Forelimb muscle (tissue), 1 donor: ENCODE data around the gene MAP1B. TPM values are rescaled to one million over a fixed set of nuclear protein-coding genes. Genes with fewer than 3 reads are reported as not detected.

Experiments used
- DNase-seq: peaks from one replicate; pipeline ENCODE4 v3.0.0-alpha.2; 2013; ENCODE audit warnings: low read depth
- polyA plus RNA-seq: library from polyadenylated mRNA; unstranded; fragments of 120-200 nt; gene quantifications from one replicate; pipeline ENCODE4 v1.2.1, GENCODE V29; 2013; ENCODE audit not compliant: insufficient read length

MAP1B gene
- polyA plus RNA-seq, 1 donor: 32.5 TPM

DNA sequence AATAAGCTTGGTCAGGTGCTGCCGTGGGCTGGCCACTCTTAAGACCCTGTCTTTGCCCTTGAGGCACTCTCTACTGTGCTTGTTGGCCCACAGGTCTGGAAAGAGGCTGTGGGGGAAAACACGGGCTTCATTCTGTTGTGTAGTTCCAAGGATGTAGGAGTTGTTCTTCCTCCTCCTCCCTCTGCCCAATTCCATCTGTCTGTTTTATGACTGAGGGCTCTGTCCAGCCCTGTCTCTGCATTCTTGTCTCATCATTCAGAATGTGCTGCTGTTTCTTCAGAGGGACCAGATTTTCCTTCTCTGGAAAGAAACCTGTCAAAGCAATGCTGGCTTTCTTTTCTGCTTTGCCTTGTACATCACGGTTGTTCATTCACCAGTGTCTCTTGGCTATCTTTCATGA lies 84.1 kb downstream of the MAP1B start:
- DNase-seq: no peak

DNA sequence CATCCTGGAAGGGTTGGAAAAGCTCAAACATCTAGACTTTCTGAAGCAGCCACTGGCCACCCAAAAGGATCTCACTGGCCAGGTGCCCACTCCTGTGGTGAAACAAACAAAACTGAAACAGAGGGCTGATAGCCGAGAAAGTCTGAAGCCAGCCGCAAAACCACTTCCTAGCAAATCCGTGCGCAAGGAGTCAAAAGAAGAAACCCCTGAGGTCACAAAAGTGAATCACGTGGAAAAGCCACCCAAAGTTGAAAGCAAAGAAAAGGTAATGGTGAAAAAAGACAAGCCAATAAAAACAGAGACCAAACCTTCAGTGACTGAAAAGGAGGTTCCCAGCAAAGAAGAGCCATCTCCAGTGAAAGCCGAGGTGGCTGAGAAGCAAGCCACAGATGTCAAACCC lies 87.6 kb downstream of the MAP1B start:
- DNase-seq: no peak

DNA sequence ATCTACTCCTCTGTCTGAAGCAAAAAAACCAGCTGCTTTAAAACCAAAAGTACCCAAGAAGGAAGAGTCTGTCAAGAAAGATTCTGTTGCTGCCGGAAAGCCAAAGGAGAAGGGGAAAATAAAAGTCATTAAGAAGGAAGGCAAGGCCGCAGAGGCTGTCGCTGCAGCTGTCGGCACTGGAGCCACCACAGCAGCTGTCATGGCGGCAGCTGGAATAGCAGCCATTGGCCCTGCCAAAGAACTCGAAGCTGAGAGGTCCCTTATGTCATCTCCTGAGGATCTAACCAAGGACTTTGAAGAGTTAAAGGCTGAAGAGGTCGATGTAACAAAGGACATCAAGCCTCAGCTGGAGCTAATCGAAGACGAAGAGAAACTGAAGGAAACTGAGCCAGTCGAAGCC lies 88.3 kb downstream of the MAP1B start:
- DNase-seq: no peak

DNA sequence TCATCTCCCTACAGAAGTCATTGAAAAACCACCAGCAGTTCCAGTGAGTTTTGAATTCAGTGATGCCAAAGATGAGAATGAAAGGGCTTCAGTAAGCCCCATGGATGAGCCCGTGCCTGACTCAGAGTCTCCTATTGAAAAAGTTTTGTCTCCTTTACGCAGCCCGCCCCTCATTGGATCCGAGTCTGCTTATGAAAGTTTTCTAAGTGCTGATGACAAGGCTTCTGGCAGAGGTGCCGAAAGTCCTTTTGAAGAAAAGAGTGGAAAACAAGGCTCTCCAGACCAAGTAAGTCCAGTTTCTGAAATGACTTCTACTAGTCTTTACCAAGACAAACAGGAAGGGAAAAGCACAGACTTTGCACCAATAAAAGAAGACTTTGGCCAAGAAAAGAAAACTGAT lies 90.1 kb downstream of the MAP1B start:
- no peak for DNase-seq

DNA sequence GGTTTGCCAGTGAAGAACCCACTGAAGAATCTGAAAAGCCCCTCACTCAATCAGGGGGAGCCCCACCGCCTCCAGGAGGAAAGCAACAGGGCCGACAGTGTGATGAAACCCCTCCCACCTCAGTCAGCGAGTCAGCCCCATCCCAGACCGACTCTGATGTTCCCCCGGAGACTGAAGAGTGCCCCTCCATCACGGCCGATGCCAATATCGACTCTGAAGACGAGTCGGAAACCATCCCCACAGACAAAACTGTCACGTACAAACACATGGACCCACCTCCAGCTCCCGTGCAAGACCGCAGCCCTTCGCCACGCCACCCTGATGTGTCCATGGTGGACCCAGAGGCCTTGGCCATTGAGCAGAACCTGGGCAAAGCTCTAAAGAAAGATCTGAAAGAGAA lies 92.4 kb downstream of the MAP1B start:
- DNase-seq: no peak

DNA sequence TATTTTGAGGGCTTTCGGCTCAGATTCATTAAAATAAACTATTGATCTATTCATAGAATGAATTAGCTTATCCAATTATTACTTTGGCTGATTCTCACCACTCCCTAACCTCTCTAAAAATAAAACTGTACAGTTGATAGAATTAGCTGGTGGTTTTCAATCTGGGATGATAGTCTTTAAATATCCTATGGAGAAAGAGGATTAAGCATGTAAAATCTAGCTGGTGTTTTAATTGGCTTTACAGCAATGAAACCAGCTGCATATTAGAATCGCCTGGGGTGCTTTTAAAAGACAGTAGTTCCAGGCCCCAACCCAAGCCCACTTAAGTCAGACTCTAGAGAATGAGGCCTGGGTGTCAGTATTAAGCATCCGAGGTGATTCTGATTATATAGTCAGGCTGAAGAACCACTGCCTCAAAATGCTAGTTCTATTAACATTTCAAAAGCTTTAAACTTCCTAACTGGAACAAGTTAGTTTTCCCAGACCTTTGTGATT lies 95.1 kb downstream of the MAP1B start:
- DNase-seq: no peak

DNA sequence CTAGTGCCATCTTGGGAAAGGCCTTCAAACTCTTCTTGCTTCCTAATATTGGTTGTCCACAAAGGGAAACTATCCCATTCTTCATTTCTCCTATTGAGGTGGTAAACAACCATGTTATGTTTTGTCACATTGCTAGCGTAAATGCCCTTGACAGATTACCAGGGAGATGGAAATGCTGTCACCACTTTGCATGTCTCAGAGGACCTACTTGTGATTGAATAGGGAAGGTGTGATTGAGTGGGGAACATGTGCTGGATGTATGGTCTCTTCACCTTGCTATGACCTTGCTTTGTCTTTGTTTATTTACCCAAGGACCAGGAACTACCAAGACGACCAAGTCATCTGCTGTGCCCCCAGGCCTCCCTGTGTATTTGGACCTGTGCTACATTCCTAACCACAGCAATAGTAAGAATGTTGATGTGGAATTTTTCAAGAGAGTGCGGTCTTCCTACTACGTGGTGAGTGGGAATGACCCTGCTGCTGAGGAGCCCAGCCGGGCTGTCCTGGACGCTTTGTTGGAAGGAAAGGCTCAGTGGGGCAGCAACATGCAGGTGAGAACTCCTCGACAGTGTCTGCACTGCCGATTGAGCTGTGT lies 96.1 kb downstream of the MAP1B start:
- no peak for DNase-seq

DNA sequence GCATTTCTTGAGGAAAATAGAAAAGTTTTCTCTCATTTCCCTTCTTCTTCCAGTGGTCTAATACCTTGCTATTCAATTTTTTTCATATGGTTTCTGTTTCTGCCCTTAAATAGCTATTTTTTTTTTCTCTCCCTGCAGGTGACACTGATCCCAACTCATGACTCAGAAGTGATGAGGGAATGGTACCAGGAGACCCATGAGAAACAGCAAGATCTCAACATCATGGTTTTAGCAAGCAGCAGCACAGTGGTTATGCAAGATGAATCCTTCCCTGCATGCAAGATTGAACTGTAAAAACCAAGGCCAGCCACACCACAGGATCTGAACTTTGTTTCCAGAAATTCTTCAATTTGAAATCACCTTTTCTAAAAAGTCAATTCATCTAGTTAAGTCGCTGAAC lies 97.7 kb downstream of the MAP1B start:
- DNase-seq: no peak

DNA sequence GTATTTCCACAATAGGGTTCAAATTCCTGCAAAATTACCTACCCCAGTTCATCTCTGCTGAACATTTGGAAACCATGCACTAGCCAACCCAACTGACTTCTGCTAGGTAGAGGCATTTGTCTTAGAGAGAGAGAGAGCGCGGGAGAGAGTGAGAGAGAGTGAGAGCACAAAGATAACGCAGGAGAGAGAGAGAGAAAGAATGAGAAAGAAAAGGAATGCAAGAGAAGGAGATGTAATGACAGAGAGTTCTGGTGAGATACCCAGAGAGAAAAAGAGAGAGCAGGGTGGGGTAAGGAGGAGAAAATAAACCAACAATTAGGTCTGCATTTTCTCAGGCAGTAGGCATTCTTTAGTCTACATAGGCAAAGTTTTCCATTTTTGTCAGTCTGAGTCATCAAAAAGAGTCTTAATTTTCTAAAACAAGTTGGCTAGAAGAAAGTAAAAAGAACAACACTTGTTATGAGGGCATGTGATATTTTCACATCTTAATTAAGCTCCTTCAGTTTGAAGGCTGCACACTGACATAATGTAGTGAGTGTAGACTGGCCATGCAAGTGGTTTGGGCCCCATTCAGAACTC lies 98.2 kb downstream of the MAP1B start:
- no peak for DNase-seq

DNA sequence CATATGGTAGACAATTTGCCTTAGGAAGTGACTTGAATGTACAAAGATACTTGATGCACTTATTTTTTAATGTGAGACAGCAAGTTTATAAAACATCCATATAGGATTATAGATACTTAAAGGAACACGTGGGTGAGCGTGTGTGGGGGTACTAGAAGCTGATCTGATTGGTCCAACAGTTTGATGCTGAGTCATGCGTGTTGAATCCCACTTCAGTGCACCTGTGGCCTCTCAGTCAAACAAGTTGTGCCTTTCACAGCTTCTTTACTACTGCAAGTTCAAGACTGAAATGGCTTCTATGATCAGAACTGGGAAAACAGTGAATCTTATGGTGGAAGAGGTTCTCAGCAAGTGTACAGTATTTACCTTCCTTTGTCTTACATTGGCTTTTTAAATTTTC lies 98.9 kb downstream of the MAP1B start:
- DNase-seq: no peak

DNA sequence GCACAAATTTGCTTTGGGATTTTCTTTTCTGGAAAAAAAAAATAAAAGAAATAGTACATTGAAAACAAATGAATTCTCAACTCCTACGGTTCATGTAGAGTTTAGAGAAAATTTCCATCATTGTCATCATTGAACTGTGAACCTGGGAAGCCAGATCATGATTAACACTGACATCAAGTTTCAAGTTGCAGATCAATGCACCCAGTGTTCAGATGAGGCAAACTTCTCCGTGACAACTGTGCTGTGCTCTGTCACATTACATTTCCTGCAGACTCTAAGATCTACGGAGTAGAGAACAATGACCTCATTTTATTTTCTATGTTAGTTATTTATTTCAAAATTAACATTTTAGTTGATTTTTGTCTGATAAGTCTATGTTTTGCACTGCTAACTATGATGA lies 99.7 kb downstream of the MAP1B start:
- no peak for DNase-seq

DNA sequence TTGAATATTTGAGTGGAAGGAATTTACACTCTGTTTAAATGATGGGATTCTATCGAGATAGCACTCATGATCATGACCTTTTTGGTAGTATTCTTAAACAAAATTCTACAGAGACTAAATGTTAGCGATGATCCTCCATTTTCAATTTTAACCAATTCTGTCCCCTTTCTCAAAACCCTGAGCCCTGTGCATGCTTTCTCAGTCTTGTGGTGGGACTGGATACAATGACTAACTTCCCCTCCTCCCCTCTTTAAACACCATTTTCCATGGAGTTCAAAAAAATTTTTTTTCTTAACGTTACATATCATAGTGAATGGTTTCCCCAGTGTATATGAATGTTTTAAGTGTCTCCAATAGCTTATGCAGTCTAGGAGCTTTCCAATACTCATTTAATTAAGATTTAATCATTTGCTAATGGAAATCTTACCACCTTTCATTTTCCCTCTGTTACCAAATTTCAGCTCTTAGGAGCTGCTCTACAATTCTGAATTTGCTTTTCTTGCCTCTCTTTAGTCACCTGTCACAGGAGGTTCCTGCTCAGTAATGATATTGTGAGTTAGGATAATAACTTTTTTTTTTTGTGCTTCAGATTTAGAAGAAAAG lies 101.2 kb downstream of the MAP1B start:
- DNase-seq: no peak

DNA sequence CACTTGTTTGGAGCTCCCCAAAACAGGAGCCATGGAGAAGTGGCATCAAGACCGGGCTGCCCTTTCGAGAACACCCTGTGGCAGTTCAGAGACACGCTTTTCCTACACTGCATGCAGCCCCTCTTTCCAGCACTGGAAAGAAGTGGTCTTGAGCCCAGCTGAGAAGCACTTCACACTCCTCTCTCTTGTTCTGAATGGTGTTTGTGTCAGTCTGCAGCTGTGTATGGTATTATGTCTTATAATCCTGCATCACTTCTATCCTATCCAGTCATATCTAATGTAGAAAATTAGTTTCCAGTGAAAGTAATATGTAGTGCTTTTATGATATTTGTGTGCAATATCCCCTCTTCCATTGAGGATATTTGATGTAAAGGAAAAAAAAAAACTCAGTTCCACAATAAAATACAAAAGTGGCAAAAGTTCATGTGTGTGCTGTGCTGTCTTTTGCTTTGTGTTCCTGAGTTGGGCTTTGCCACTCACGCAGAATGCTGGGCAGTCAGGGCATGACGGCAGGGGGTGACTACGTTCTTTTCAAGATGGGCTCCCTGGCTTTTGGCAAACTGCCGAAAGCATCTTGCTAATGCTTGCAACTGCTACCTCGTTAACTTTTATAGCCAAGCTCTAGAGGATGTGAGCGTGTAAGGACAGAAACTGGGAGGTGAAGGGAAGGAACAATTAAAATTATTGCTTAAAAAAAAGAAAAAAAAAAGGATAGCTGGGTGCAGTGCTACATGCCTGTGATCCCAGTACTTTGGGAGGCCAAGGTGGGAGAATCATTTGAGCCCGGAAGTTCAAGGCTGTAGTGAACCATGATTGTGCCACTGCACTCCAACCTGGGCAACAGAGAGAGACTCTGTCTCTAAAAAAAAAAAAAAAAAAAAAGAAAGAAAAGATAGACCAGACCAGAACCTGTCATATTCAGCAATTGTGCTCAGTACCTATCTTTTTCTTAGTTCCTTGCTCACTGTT lies 102.2 kb downstream of the MAP1B start:
- DNase-seq: no peak

DNA sequence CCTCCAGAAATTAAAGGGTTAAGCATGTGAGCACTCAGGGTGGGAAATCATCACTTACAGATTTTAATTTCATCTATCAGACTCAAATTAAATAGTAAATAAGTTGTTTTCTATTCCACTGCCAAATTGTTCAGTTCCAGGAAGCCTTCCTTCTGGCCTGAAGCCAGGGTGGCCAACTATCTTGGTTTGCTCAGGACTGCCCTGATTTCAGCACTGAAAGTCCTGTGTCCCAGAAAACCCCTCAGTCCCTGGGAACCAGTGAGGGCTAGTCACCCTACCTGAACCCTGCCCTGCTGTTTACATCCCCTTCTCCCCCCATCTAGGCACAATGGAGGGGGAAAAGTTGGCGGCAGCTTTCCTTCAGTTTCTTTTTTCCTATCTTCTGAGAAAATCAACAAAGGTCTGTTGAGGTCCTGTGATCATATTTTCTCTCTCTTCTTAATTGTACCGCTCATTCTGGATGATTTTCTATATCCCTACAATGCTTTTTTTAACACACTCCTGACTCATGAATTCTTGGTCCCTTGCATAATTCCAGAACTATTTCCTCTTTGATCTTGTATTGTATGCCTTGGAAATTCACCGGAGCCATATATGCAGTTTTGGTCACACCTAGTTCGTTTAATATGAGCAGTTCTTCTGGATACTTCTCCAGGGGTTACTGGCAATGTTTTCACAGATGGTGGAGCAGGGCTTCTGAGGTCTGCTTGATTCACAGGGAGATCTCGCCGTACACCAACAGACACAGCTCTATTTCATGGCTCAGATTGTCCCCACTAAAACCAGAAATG lies 103.8 kb downstream of the MAP1B start:
- DNase-seq: no peak

DNA sequence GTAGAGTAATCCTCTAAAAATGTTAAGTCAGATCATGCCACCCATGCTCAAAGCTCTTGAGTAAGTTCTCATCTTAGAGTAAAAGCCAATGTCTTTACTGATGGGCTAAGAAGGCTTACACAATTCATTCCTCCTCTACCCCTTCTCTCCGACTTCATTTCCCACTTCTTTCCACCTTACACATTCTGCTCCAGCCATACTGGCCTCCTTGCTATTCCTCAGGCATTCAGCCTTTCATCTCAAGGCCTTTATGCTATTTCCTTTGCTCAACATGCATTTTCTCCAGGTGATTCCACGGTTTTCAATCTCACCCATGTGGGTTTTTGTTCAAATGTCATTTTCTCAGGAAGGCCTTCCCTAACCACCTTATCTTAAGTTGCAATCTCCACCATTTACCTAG lies 104.9 kb downstream of the MAP1B start:
- DNase-seq: no peak

DNA sequence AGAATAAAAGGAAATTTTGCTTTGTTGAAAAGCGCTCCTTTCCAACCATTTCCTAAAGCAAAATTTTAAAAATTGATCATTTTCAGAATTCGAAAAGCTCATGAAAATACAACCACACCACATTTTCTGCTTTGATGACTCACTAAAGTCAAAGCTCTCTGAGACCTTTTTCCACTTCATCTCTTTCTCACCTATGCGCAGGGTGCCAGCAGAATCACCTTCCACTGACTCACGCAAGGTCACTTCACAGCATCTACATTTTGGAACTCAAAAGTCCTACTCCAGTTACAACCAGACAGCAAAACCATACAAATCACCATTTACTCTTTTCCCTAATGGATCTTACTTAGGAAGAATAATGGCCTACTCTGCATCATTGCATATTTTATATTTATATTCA lies 106.2 kb downstream of the MAP1B start:
- DNase-seq: no peak

DNA sequence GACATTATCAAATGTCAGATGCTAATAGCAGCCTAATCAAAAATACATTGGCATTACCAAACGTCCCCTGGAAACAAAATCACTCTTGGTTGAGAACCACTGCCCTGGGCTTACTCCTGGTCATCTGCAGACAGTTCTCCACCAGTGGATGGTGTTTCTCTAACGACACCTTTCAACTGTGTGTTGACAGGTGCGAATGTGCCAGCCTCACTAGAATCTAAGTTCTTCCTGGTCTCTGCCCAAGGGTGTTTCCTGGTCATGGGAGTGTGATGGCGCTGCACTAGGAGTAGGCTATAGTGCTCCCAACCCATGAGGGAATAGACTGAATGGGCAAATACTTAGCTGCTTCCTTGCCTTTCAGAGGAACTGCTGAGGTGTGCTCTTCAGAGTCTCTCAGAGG lies 106.9 kb downstream of the MAP1B start:
- DNase-seq: no peak

DNA sequence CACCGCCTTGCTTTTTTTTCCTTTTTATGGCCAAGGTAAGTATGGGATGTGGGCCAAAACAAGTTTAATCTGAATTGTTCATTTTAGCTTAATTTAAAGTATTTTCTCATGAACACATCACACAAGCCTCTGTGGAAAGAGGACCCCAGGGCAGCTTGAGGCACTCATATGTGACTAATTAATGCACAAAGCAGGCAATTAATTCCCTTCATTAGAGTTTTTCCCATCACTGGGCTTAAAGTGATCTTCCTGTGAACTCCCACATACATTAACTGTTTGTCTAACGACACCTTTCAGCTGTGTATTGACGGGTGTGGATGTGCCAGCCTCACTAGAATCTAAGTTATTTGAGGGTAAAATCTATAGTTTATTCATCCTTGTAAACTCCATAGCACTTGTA lies 109.5 kb downstream of the MAP1B start:
- DNase-seq: no peak

DNA sequence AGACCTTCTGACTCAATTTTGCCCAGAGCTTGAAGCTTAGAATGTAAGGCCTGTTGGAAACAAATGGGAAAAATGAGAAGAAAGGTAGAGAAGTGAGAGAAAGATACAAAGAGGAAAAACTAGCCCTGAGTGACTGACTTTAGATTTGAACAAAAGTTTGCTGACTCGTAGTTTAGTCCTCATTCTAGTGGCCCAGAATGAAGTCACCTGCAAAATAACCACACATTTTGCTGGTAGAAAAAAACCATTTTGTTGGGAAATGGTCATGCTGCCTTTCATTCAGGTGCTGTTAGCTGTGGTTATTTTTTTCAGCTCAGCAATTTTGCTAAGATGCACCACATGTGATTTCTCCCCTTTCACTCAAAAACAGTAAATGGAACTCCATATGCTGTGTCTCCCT lies 113.8 kb downstream of the MAP1B start:
- DNase-seq: no peak

DNA sequence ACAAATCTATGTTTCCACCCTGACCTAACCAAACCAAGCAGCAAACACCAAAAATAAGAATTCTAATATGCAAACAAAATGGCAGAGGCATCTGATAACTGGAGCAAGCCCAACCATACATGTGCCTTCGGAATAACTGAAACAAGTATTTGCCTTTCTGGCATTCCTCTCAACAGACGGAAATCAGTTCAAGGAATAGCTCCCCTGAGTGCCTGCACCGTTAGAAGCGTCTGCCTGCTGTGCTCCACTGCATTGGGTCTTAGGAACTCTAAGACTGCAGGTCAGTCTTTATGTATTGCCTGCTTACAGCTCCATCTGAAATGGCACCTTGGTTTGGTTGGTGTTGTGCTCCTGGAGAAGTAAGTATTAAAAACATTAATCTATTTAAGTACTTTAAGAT lies 114.3 kb downstream of the MAP1B start:
- no peak for DNase-seq

DNA sequence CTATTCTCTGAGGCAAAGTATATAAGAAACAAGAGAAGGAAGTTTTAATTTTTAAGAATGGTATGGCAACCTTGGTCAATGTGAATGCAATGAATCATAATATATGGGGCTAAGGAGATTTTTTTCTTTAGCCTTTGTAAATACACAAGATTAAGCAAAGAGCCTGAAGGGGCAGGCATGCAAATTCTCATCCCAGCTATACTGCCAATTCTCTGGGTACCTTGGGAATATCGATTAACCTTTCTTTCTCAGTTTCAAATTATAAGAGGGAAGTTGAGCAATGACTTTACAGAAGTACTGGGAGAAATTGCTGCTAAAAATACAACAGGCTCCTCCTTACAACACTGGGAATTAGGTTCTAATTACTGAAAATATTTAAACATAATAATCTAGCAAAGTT lies 115.2 kb downstream of the MAP1B start:
- DNase-seq: no peak

DNA sequence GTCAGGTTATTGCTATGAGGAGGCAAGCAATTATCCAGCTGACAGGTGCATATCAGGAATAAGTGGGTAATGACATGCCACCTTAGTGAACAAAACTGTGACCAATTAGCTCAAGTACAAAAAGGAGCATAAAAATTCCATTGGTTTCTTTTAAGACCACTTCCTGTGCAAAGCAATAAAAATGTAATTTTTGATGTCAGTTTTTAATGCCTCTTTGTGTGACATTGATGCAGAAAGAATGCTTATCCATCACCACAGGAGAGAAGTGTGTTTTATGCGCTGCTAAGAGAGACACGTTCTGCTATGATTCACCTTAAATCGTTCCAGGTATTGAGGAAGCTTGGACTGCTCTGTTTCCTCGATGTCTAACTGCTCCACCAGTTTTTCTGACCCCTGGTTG lies 116.1 kb downstream of the MAP1B start:
- DNase-seq: no peak
